Keratinocyte (primary cell): ENCODE measurements around the gene MYH9.

ENCODE experiments used
- CTCF ChIP-seq, 3 experiments: IDR thresholded peaks in 1 of 3; conservative IDR thresholded peaks in 1 of 3; optimal IDR thresholded peaks in 1 of 3; 2 replicates in 2 of 3; 3 replicates in 1 of 3; pipeline versions ENCODE3 to v1.5.1; 2011; ENCODE audit warnings: low read length in 3 of 3, mild to moderate bottlenecking in 3 of 3, moderate library complexity in 2 of 3, control low read depth in 1 of 3, inconsistent platforms in 1 of 3; ENCODE audit not compliant: insufficient read depth in 2 of 3; ENCODE audit errors: extremely low read depth in 1 of 3
- EZH2 ChIP-seq: IDR thresholded peaks from one replicate; pipeline ENCODE4 v1.6.1; 2012; ENCODE audit warnings: inconsistent platforms, mild to moderate bottlenecking, low read length, moderate library complexity

- no peak for TF ChIP-seq CTCF (optimal IDR thresholded peaks at IDR 0.05 in 1 of 3, IDR thresholded peaks at IDR 0.05 in 1 of 3, conservative IDR thresholded peaks at IDR 0.05 in 1 of 3; ENCODE audit: extremely low read depth in 1 of 3, insufficient read depth in 2 of 3, low read length in 3 of 3)
- no peak for TF ChIP-seq EZH2
These were observed 20.7 kb downstream of the MYH9 start for GRCh38 chr22:36367066-36367465.
